Activated naive CD4-positive, alpha-beta T cell treated with anti-CD3 and anti-CD28 coated beads for 36 hours (primary cell): ENCODE results near the gene AUTS2. TPM values are rescaled to one million over a fixed set of nuclear protein-coding genes. Genes with fewer than 3 reads are reported as not detected.

Source experiments
- CTCF ChIA-PET: fragments of 350-600 bp; sonication (Branson Sonifier 250); formaldehyde crosslinking; loops from one replicate; lab custom pipeline; 2021; ENCODE audit warnings: antibody characterized with exemption; lab: Charles Lee
- DNase-seq: peaks from one replicate; pipeline ENCODE4 v3.0.0-alpha.2; 2020
- H3K27ac Mint-ChIP-seq: one replicate; pipeline ENCODE4 v1.8.0; 2021; ENCODE audit warnings: mild to moderate bottlenecking, mixed read lengths
- H3K27me3 Mint-ChIP-seq: one replicate; pipeline ENCODE4 v1.8.0; 2021; ENCODE audit warnings: low read depth, mixed read lengths
- H3K36me3 Mint-ChIP-seq: one replicate; pipeline ENCODE4 v1.8.0; 2021; ENCODE audit warnings: low read depth, mixed read lengths
- H3K4me1 Mint-ChIP-seq: one replicate; pipeline ENCODE4 v1.8.0; 2021; ENCODE audit warnings: low read depth, mixed read lengths
- H3K4me3 Mint-ChIP-seq: one replicate; pipeline ENCODE4 v1.8.0; 2021; ENCODE audit warnings: mild to moderate bottlenecking, moderate library complexity, mixed read lengths
- H3K9me3 Mint-ChIP-seq: one replicate; pipeline ENCODE4 v1.8.0; 2021; ENCODE audit warnings: mixed read lengths
- intact Hi-C: fragments of 100-400 bp; cut with micrococcal nuclease; formaldehyde crosslinking; loops from one replicate; pipeline ENCODE4 v1.15.1; 2023
- total RNA-seq, 2 experiments: library from RNA; stranded (reverse); gene quantifications; one replicate each; pipeline ENCODE4 v1.2.3, GENCODE V29; 2021

The AUTS2 gene
- total RNA-seq, 2 experiments from 2014 or later, result 0.79 to 1.1 TPM

GRCh38 chr7:70527520-70528115 lies 929.3 kb downstream of the AUTS2 start:
- no peak for DNase-seq
- CTCF ChIA-PET, result no interaction called here
- no peak overlapping the region for H3K27ac Mint-ChIP-seq
- H3K36me3 Mint-ChIP-seq, result no peaks in the 10 kb centered on the region
- H3K27me3 Mint-ChIP-seq, result no peaks in the 10 kb centered on the region
- H3K9me3 Mint-ChIP-seq, result peaks cover 5% of the 10 kb centered on the region
- H3K4me1 Mint-ChIP-seq, result no peaks in the 10 kb centered on the region
- intact Hi-C loops, result no loop called here
- H3K4me3 Mint-ChIP-seq, result no peak overlapping the region

- H3K4me3 Mint-ChIP-seq, result no peak overlapping the region
- intact Hi-C loops, result no loop called here
- no peak for DNase-seq
- H3K27me3 Mint-ChIP-seq, result no peaks in the 10 kb centered on the region
- CTCF ChIA-PET, result no interaction called here
- peaks cover 5% of the 10 kb centered on the region for H3K9me3 Mint-ChIP-seq
- no peaks in the 10 kb centered on the region for H3K36me3 Mint-ChIP-seq
- H3K27ac Mint-ChIP-seq, result no peak overlapping the region
- H3K4me1 Mint-ChIP-seq, result no peaks in the 10 kb centered on the region
Measured at GRCh38 chr7:70529436-70529835, 931.2 kb downstream of the AUTS2 start.

GRCh38 chr7:70529914-70530585 lies 931.8 kb downstream of the AUTS2 start:
- Mint-ChIP-seq H3K9me3 (peaks cover 5% of the 10 kb centered on the region), H3K4me1 (no peaks in the 10 kb centered on the region), H3K27ac (no peak overlapping the region), H3K4me3 (no peak overlapping the region), H3K27me3 (no peaks in the 10 kb centered on the region), H3K36me3 (no peaks in the 10 kb centered on the region)
- DNase-seq, result no peak
- intact Hi-C loops, result no loop called here
- CTCF ChIA-PET, result no interaction called here

- H3K4me3 Mint-ChIP-seq, result no peak overlapping the region
Measured at GRCh38 chr7:70533614-70534013, 935.3 kb downstream of the AUTS2 start.

GRCh38 chr7:70539205-70539604 lies 940.9 kb downstream of the AUTS2 start:
- Mint-ChIP-seq H3K4me1 (no peaks in the 10 kb centered on the region), H3K27me3 (no peaks in the 10 kb centered on the region), H3K9me3 (peaks cover 2% of the 10 kb centered on the region), H3K36me3 (no peaks in the 10 kb centered on the region), H3K4me3 (no peak overlapping the region), H3K27ac (no peak overlapping the region)
- intact Hi-C loops, result no loop called here
- no peak for DNase-seq
- CTCF ChIA-PET, result no interaction called here

More at GRCh38 chr7:70533614-70534013, 935.3 kb downstream of the AUTS2 start:
- CTCF ChIA-PET, result no interaction called here
- peaks cover 7% of the 10 kb centered on the region for H3K9me3 Mint-ChIP-seq
- DNase-seq, result no peak
- H3K27ac Mint-ChIP-seq, result no peak overlapping the region
- intact Hi-C loops, result no loop called here
- H3K4me1 Mint-ChIP-seq, result no peaks in the 10 kb centered on the region
- H3K27me3 Mint-ChIP-seq, result no peaks in the 10 kb centered on the region
- no peaks in the 10 kb centered on the region for H3K36me3 Mint-ChIP-seq

GRCh38 chr7:70539617-70540016 lies 941.3 kb downstream of the AUTS2 start:
- CTCF ChIA-PET, result no interaction called here
- H3K9me3 Mint-ChIP-seq, result peaks cover 2% of the 10 kb centered on the region
- no peak overlapping the region for H3K4me3 Mint-ChIP-seq
- no peak overlapping the region for H3K27ac Mint-ChIP-seq
- intact Hi-C loops, result no loop called here
- H3K27me3 Mint-ChIP-seq, result no peaks in the 10 kb centered on the region
- no peaks in the 10 kb centered on the region for H3K4me1 Mint-ChIP-seq
- DNase-seq, result no peak
- H3K36me3 Mint-ChIP-seq, result no peaks in the 10 kb centered on the region

GRCh38 chr7:70540641-70541040 lies 942.4 kb downstream of the AUTS2 start:
- Mint-ChIP-seq H3K4me3 (no peak overlapping the region), H3K27me3 (no peaks in the 10 kb centered on the region), H3K4me1 (no peaks in the 10 kb centered on the region), H3K36me3 (no peaks in the 10 kb centered on the region), H3K27ac (no peak overlapping the region), H3K9me3 (peaks cover under 1% of the 10 kb centered on the region)
- intact Hi-C loops, result no loop called here
- CTCF ChIA-PET, result no interaction called here
- no peak for DNase-seq

- peaks cover 2% of the 10 kb centered on the region for H3K9me3 Mint-ChIP-seq
- H3K36me3 Mint-ChIP-seq, result no peaks in the 10 kb centered on the region
- no peak overlapping the region for H3K27ac Mint-ChIP-seq
- no peaks in the 10 kb centered on the region for H3K4me1 Mint-ChIP-seq
- CTCF ChIA-PET, result no interaction called here
- no peaks in the 10 kb centered on the region for H3K27me3 Mint-ChIP-seq
- intact Hi-C loops, result no loop called here
- no peak overlapping the region for H3K4me3 Mint-ChIP-seq
- DNase-seq, result no peak
Measured at GRCh38 chr7:70542750-70543376, 944.6 kb downstream of the AUTS2 start.

- no peak overlapping the region for H3K4me3 Mint-ChIP-seq
- CTCF ChIA-PET, result no interaction called here
- H3K27me3 Mint-ChIP-seq, result no peaks in the 10 kb centered on the region
- no peak overlapping the region for H3K27ac Mint-ChIP-seq
- H3K36me3 Mint-ChIP-seq, result no peaks in the 10 kb centered on the region
- H3K4me1 Mint-ChIP-seq, result no peaks in the 10 kb centered on the region
- intact Hi-C loops, result no loop called here
- no peak for DNase-seq
- peaks cover 3% of the 10 kb centered on the region for H3K9me3 Mint-ChIP-seq
Measured at GRCh38 chr7:70544016-70544415, 945.7 kb downstream of the AUTS2 start.

- CTCF ChIA-PET, result no interaction called here
- DNase-seq, result no peak
- Mint-ChIP-seq H3K27me3 (no peaks in the 10 kb centered on the region), H3K36me3 (no peaks in the 10 kb centered on the region), H3K9me3 (peaks cover 3% of the 10 kb centered on the region), H3K4me1 (no peaks in the 10 kb centered on the region), H3K27ac (no peak overlapping the region), H3K4me3 (no peak overlapping the region)
- intact Hi-C loops, result no loop called here
Measured at GRCh38 chr7:70545214-70545613, 946.9 kb downstream of the AUTS2 start.

- Mint-ChIP-seq H3K9me3 (peaks cover 5% of the 10 kb centered on the region), H3K36me3 (no peaks in the 10 kb centered on the region), H3K4me1 (no peaks in the 10 kb centered on the region), H3K27ac (no peak overlapping the region), H3K4me3 (no peak overlapping the region), H3K27me3 (no peaks in the 10 kb centered on the region)
- CTCF ChIA-PET, result no interaction called here
- no peak for DNase-seq
- intact Hi-C loops, result no loop called here
Measured at GRCh38 chr7:70552141-70552540, 953.9 kb downstream of the AUTS2 start.

- no peaks in the 10 kb centered on the region for H3K4me1 Mint-ChIP-seq
- peaks cover 3% of the 10 kb centered on the region for H3K9me3 Mint-ChIP-seq
- no peak overlapping the region for H3K27ac Mint-ChIP-seq
- CTCF ChIA-PET, result no interaction called here
- DNase-seq, result no peak
- intact Hi-C loops, result no loop called here
- no peaks in the 10 kb centered on the region for H3K27me3 Mint-ChIP-seq
- no peak overlapping the region for H3K4me3 Mint-ChIP-seq
- H3K36me3 Mint-ChIP-seq, result no peaks in the 10 kb centered on the region
Measured at GRCh38 chr7:70553364-70553763, 955.1 kb downstream of the AUTS2 start.

GRCh38 chr7:70554646-70555045 lies 956.4 kb downstream of the AUTS2 start:
- H3K4me3 Mint-ChIP-seq, result no peak overlapping the region
- no peaks in the 10 kb centered on the region for H3K27me3 Mint-ChIP-seq
- no peak for DNase-seq
- no peaks in the 10 kb centered on the region for H3K4me1 Mint-ChIP-seq
- H3K9me3 Mint-ChIP-seq, result peaks cover 4% of the 10 kb centered on the region
- intact Hi-C loops, result no loop called here
- no peaks in the 10 kb centered on the region for H3K36me3 Mint-ChIP-seq
- no peak overlapping the region for H3K27ac Mint-ChIP-seq
- CTCF ChIA-PET, result no interaction called here
